NCI-H2029 treated with DMSO at 0.1 percent for 48 hours (cell line): ENCODE measurements around the gene CAMP.
A peak's percentile ranks its signal among the peaks of the same experiment; 100 is the strongest.
"Not testable (repeated sequence)": the region's sequence is repeated elsewhere in the genome, so short reads cannot be mapped to it uniquely, and the experiment has no call there.

Source experiments
- DNase-seq: peaks from one replicate; lab custom pipeline; 2025; lab: John Stamatoyannopoulos, UW

CAMP gene, protein sequence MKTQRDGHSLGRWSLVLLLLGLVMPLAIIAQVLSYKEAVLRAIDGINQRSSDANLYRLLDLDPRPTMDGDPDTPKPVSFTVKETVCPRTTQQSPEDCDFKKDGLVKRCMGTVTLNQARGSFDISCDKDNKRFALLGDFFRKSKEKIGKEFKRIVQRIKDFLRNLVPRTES

GRCh38 chr3:48222616-48223513 lies at the start of gene CAMP:
Gene CAMP, plus strand, starts transcription at chr3:48223495. Its CDS starts 17 bp downstream, at chr3:48223512.
- DNase-seq: no peak

- DNase-seq: no peak
Observed at GRCh38 chr3:48178072-48178471, 45.2 kb upstream of the CAMP start.

GRCh38 chr3:48180021-48180420 lies 43.3 kb upstream of the CAMP start:
- DNase-seq: no peak

DNA sequence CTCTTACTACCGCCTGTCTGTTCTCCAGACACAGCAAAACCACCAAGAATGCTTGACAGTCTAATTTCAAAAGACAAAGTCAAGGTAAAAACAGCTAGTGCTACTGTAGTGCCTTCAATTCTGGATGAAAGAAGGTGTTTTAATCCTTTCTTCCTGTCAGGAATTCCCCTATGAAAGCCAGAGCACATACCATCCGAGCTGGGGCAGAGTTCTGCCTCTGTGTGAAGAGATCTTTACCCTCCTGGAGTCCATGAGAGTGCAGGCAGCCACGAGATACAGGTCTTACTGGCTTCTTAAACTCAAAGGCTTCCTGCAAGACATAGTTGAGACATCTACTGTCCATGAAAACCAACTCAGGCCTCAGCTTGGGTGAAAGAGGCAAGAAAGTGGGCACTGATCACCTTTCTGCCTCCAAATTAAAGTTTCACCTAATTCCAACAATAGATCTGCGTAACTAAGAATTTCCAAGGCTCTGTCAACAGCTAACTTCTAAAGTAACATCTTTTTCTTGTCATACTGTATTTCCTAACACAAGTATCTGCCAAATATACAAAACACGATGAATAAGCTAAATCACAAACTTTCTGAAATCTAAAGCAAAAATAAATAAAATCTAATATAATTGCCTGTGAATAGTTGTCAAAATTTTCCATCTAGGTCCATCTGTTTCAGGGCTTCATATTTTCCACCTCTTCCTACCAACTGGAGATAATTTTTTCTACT lies 42.6 kb upstream of the CAMP start:
- DNase-seq: no peak

GRCh38 chr3:48184299-48184698 lies 39.0 kb upstream of the CAMP start:
- no peak for DNase-seq

- DNase-seq: no peak
Observed at GRCh38 chr3:48185129-48185528, 38.2 kb upstream of the CAMP start.

- no peak for DNase-seq
Observed at GRCh38 chr3:48186631-48187300, 36.5 kb upstream of the CAMP start.

GRCh38 chr3:48187301-48187578 lies 36.1 kb upstream of the CAMP start:
- DNase-seq: no peak

DNA sequence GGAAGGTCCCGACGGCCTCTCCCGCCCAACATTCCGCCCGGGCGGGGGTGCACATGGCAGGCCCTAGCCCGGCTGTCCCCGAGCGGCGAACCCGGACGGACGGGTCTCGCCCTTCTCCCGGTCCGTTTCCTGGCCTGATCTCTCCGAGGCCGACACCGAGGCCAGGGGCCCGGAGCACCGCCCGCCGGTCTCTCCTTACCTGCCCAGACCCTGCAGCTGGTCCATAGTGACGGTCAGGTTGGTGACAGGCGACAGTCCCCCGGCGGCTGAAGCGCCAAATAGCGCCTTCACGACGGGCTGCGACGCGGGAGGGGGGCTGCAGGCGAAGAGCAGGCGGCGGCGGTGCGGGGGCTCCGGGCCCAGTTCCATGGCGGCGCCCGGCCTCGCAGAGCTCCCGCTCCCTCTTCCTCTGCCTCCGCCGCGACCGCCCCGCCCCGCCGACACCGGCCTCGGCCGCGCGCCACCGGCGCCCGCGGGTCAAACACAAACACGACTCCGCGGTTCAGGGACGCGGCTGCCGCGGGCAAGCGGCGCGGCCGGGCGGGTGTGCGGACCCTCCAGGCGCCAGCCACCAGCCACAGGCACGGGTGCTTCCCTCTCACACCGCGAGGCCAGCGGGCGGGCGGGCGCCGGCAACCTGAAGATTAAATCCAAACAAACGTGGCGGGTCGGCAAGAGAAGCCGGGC lies 35.6 kb upstream of the CAMP start:
- DNase-seq: no peak

GRCh38 chr3:48188266-48189201 lies 34.8 kb upstream of the CAMP start, which contains the start of gene CDC25A:
Gene CDC25A, minus strand, starts transcription at chr3:48188417. Its CDS starts 470 bp downstream, at chr3:48187947.
- DNase-seq: peak; percentile 94

GRCh38 chr3:48189321-48189720 lies 34.0 kb upstream of the CAMP start:
- no peak for DNase-seq

- no peak for DNase-seq
Observed at GRCh38 chr3:48190911-48191310, 32.4 kb upstream of the CAMP start.

DNA sequence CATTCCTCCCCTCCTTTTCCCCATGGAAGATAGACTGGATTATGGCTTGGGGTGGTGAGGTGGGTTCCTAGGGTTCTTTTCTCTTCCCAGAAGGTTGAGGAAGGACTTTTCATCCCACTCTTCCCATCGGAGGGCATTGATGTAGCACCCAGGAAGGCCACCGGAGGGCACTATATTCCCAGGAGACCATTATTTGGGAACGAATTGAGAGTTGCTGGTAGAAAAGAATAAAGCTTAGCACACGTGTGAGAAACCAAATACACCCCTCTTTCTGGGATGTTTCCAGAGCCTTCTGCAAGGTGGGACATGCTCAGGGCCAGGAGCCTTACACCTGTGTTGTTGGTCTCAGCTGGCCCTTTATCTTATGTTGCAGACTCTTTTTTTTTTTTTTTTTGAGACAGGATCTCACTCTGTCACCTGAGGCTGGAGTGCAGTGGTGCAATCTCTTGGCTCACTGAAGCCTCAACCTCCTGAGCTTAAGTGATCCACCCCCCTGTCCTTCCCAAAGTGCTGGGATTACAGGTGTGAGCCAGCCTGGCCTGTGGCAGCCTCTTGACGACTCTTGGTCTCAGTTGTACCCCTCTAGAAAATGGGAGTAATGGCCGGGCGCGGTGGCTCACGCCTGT lies 28.7 kb upstream of the CAMP start:
- peak; percentile 32 for DNase-seq

GRCh38 chr3:48196611-48197010 lies 26.7 kb upstream of the CAMP start:
- DNase-seq: no peak

DNA sequence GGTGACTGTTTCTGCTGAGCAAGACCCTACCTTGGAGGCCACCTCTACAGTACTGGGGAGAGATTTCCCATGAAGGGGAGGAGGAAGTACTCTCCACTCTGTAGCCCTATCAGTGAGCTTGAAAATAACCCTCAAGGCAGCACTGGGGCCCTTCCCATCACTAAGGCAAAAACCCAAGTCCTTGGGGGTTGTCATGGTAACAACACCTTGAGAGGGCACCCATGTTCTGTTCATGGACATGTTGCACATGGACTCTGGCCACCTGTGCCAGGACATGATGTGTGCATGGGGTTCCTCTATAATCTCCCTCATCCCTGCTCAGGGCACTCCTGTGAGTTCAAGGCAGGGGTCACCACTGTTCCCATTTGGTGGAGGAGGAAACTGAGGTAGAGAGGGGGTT lies 24.2 kb upstream of the CAMP start:
- DNase-seq: no peak

GRCh38 chr3:48202632-48203031 lies 20.7 kb upstream of the CAMP start:
- DNase-seq: no peak

GRCh38 chr3:48208076-48208475 lies 15.2 kb upstream of the CAMP start:
- no peak for DNase-seq

- DNase-seq: no peak
Observed at GRCh38 chr3:48209445-48209844, 13.8 kb upstream of the CAMP start.

DNA sequence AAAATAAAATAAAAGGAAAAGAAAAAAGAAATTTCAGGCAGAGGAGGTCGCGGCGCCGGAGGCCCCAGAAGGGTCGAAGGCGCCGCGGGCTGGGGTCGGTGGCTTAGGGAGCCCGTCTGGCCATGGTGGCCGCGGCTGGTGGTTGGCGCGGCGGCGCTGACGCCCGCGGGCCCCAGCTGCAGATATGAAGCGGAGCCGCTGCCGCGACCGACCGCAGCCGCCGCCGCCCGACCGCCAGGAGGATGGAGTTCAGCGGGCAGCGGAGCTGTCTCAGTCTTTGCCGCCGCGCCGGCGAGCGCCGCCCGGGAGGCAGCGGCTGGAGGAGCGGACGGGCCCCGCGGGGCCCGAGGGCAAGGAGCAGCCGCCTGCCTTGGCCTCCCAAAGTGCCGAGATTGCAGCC lies 12.8 kb upstream of the CAMP start:
- not testable (repeated sequence) for DNase-seq

DNA sequence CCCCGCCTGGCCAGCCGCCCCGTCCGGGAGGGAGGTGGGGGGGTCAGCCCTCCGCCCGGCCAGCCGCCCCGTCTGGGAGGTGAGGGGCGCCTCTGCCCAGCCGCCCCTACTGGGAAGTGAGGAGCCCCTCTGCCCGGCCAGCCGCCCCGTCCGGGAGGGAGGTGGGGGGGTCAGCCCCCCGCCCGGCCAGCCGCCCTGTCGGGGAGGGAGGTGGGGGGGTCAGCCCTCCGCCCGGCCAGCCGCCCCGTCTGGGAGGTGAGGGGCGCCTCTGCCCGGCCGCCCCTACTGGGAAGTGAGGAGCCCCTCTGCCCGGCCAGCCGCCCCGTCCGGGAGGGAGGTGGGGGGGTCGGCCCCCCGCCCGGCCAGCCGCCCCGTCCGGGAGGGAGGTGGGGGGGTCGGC lies 11.5 kb upstream of the CAMP start:
- DNase-seq: not testable (repeated sequence)
